NCI-H1436 treated with DMSO at 0.1 percent for 48 hours (cell line): ENCODE results near the gene CIRBP.
A peak's percentile ranks its signal among the peaks of the same experiment; 100 is the strongest.
"Not testable (repeated sequence)": the region's sequence is repeated elsewhere in the genome, so short reads cannot be mapped to it uniquely, and the experiment has no call there.

Source experiments
- DNase-seq: peaks from one replicate; lab custom pipeline; 2025; lab: John Stamatoyannopoulos, UW

CIRBP gene

GRCh38 chr19:1244693-1245451, 24.3 kb upstream of the CIRBP start:
- no peak for DNase-seq

- no peak for DNase-seq
Measured at GRCh38 chr19:1245494-1246264, 23.5 kb upstream of the CIRBP start.

GRCh38 chr19:1246265-1247087, 22.7 kb upstream of the CIRBP start:
- not testable (repeated sequence) for DNase-seq

- no peak for DNase-seq
Measured at GRCh38 chr19:1247748-1248138, 21.4 kb upstream of the CIRBP start.

- no peak for DNase-seq
Measured at GRCh38 chr19:1248139-1248785, 20.9 kb upstream of the CIRBP start, which contains the start of gene MIDN. TSS of gene MIDN (plus strand) at chr19:1248583. CDS start at chr19:1250297, 1,714 bp downstream.

GRCh38 chr19:1248786-1249297, 20.3 kb upstream of the CIRBP start:
- no peak for DNase-seq

GRCh38 chr19:1249298-1249989, 19.7 kb upstream of the CIRBP start:
- DNase-seq, result peak; percentile 90

- no peak for DNase-seq
Measured at GRCh38 chr19:1249990-1250436, 19.1 kb upstream of the CIRBP start.

GRCh38 chr19:1250437-1251260, 18.5 kb upstream of the CIRBP start:
- DNase-seq, result no peak

GRCh38 chr19:1251330-1252220, 17.6 kb upstream of the CIRBP start:
- DNase-seq, result no peak

GRCh38 chr19:1252221-1252820, 16.8 kb upstream of the CIRBP start:
- DNase-seq, result no peak

- peak; percentile 74 for DNase-seq
Measured at GRCh38 chr19:1252821-1253513, 16.2 kb upstream of the CIRBP start.

- DNase-seq, result no peak
Measured at GRCh38 chr19:1253514-1254080, 15.5 kb upstream of the CIRBP start.

GRCh38 chr19:1254081-1254527, 15.0 kb upstream of the CIRBP start:
- no peak for DNase-seq

GRCh38 chr19:1254530-1255185, 14.5 kb upstream of the CIRBP start:
- DNase-seq, result no peak

- no peak for DNase-seq
Measured at GRCh38 chr19:1255186-1256161, 13.7 kb upstream of the CIRBP start.
